HCT116 (cell line): Measurements from ENCODE around the gene AGBL1. TPM values are rescaled to one million over a fixed set of nuclear protein-coding genes. Genes with fewer than 3 reads are reported as not detected.

Experiments used
- ATAC-seq: fragments of 200-7000 bp; cut with Tn5 transposase; 2 replicates; pipeline ENCODE4 v1.9.1; 2020; ENCODE audit warnings: mild to moderate bottlenecking, moderate library complexity
- BruUV-seq: library from RNA; stranded (reverse); fragments of 400-500 nt; replicated peaks from 2 replicates; lab custom pipeline; 2021; lab: Mats Ljungman, UMichigan
- CTCF ChIA-PET: fragments of 300-600 bp; sonication (Branson Sonifier 250); formaldehyde crosslinking; loops from one replicate; lab custom pipeline; 2021; ENCODE audit warnings: antibody characterized with exemption; lab: Charles Lee
- POLR2A ChIA-PET: fragments of 300-600, 350-600 bp; sonication (Branson Sonifier 250); formaldehyde crosslinking; loops from one replicate; lab custom pipeline; 2021; ENCODE audit warnings: antibody characterized with exemption; lab: Charles Lee
- RAD21 ChIA-PET, 2 experiments: fragments of 300-600 bp; sonication (Branson Sonifier 250); formaldehyde crosslinking; loops; one replicate each; lab custom pipeline; 2023; ENCODE audit warnings: low total read pairs in 2 of 2; ENCODE audit not compliant: uncharacterized antibody in 2 of 2, unreplicated experiment in 2 of 2, low non-redundant PET in 1 of 2; lab: Charles Lee
- DNase-seq: peaks from one replicate; pipeline ENCODE4 v3.0.0-alpha.2; 2010; ENCODE audit warnings: low read depth, low spot score
- H2AFZ ChIP-seq: fragments of 200-600 bp; shearing (Covaris generic), sonication (generic); 2 replicates; pipeline ENCODE4 v1.6.1; 2017; ENCODE audit warnings: low read depth, mixed run types, mixed read lengths, antibody characterized with exemption, low read length; ENCODE audit not compliant: poor library complexity, severe bottlenecking
- H3K27ac ChIP-seq: 2 replicates; pipeline ENCODE4 v1.5.1; 2012; ENCODE audit warnings: low read depth, low read length
- H3K27me3 ChIP-seq: fragments of 200-600 bp; sonication (generic); 2 replicates; pipeline ENCODE4 v1.6.1; 2016; ENCODE audit warnings: mixed run types, low read length, mixed read lengths; ENCODE audit not compliant: insufficient read depth
- H3K36me3 ChIP-seq, 2 experiments: fragments of 200-500 bp in 1 of 2; fragments of 200-600 bp in 1 of 2; sonication (Bioruptor generic) in 1 of 2; sonication (generic) in 1 of 2; 2 replicates each; pipeline versions ENCODE4 v1.5.1 to v1.6.1; 2014 to 2016; ENCODE audit warnings: low read length in 2 of 2, inconsistent platforms in 1 of 2, mixed read lengths in 1 of 2, mixed run types in 1 of 2; ENCODE audit not compliant: insufficient read depth in 2 of 2, control insufficient read depth in 1 of 2
- H3K4me1 ChIP-seq, 2 experiments: fragments of 200-600 bp in 1 of 2; sonication (generic) in 1 of 2; 2 replicates each; pipeline versions ENCODE4 v1.5.1 to v1.6.1; 2012 to 2017; ENCODE audit warnings: low read length in 2 of 2, inconsistent platforms in 1 of 2, mild to moderate bottlenecking in 1 of 2, mixed read lengths in 1 of 2, mixed run types in 1 of 2, moderate library complexity in 1 of 2; ENCODE audit not compliant: insufficient read depth in 2 of 2, control insufficient read depth in 1 of 2
- H3K4me2 ChIP-seq: fragments of 200-600 bp; sonication (generic); 2 replicates; pipeline ENCODE4 v1.6.1; 2017; ENCODE audit warnings: mixed run types, low read length, mixed read lengths
- H3K4me3 ChIP-seq, 2 experiments: fragments of 200-600 bp in 1 of 2; sonication (generic) in 1 of 2; replicated peaks in 1 of 2; 2 replicates each; pipeline ENCODE4 v1.5.1; 2011 to 2016; ENCODE audit warnings: low read length in 2 of 2, control low read depth in 1 of 2, low read depth in 1 of 2, mild to moderate bottlenecking in 1 of 2, mixed read lengths in 1 of 2, mixed run types in 1 of 2
- H3K79me2 ChIP-seq: fragments of 200-600 bp; sonication (generic); 2 replicates; pipeline ENCODE4 v1.6.1; 2017; ENCODE audit warnings: mild to moderate bottlenecking, mixed run types, low read length, moderate library complexity, mixed read lengths; ENCODE audit not compliant: insufficient read depth
- H3K9ac ChIP-seq: fragments of 200-600 bp; sonication (generic); 2 replicates; pipeline ENCODE4 v1.6.1; 2016; ENCODE audit warnings: low read length, mixed read lengths
- H3K9me2 ChIP-seq: fragments of 200-600 bp; sonication (generic), shearing (Covaris generic); 2 replicates; pipeline ENCODE4 v1.6.1; 2017; ENCODE audit warnings: mixed run types, mild to moderate bottlenecking, moderate library complexity; ENCODE audit not compliant: insufficient read depth
- H3K9me3 ChIP-seq, 2 experiments: fragments of 200-500 bp in 1 of 2; fragments of 200-600 bp in 1 of 2; sonication (Bioruptor generic) in 1 of 2; sonication (generic) in 1 of 2; 2 replicates each; pipeline ENCODE4 v1.6.1; 2014 to 2017; ENCODE audit warnings: low read length in 2 of 2, mixed read lengths in 2 of 2, inconsistent platforms in 1 of 2, low read depth in 1 of 2, mild to moderate bottlenecking in 1 of 2, mixed run types in 1 of 2, moderate library complexity in 1 of 2; ENCODE audit not compliant: control insufficient read depth in 1 of 2, insufficient read depth in 1 of 2
- H4K20me1 ChIP-seq: fragments of 200-600 bp; sonication (generic), shearing (Covaris generic); 2 replicates; pipeline ENCODE4 v1.6.1; 2017; ENCODE audit warnings: mixed run types, mild to moderate bottlenecking, moderate library complexity; ENCODE audit not compliant: insufficient read depth
- POLR2AphosphoS5 ChIP-seq: IDR thresholded peaks from 2 replicates; pipeline ENCODE4 v1.6.1; 2011; ENCODE audit warnings: mild to moderate bottlenecking, low read depth, low read length, moderate library complexity
- REST ChIP-seq: IDR thresholded peaks from 2 replicates; pipeline ENCODE4 v1.6.1; 2012; ENCODE audit warnings: low read depth
- SP1 ChIP-seq: IDR thresholded peaks from 2 replicates; pipeline ENCODE4 v1.6.1; 2012; ENCODE audit warnings: low read depth
- SRF ChIP-seq: IDR thresholded peaks from 2 replicates; pipeline ENCODE4 v1.6.1; 2012; ENCODE audit warnings: low read depth
- ZNF274 ChIP-seq: fragments of 200-500 bp; sonication (Bioruptor generic); IDR thresholded peaks from 2 replicates; pipeline ENCODE4 v1.6.1; 2014; ENCODE audit warnings: mild to moderate bottlenecking, low read depth, low read length, inconsistent platforms
- intact Hi-C: fragments of 100-400 bp; cut with micrococcal nuclease; formaldehyde crosslinking; loops from 2 replicates; pipeline ENCODE4 v1.10.0; 2022
- total RNA-seq: library from RNA; stranded (reverse); gene quantifications from one replicate; pipeline ENCODE4 v1.2.1, GENCODE V29; 2021; ENCODE audit not compliant: unreplicated experiment

AGBL1 gene
- total RNA-seq, 1 experiment from 2014 or later = not detected

DNA sequence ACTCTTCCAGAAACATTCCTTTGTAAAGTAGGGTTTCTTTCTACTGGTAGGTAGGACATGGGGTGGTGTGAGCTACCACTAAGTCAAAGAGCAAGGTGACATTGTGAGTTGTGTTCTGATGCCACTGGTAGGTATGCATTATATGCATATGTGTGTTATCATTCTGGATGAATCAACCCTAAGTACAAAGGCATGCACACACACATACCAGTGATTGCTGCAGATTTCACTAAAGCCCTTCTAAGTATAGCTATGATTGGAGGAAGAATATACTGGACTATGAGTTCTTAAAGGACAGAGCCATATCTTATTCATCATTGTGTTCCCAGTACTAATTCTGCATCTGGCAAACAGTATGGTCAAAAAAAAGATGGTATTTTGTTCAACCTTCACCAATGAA lies 646.0 kb downstream of the AGBL1 start:
- H3K4me2 ChIP-seq = no peak overlapping the region
- POLR2A ChIA-PET = no interaction called here

More for the DNA sequence above, 646.0 kb downstream of the AGBL1 start:
- H3K36me3 ChIP-seq = no peaks in the 10 kb centered on the region
- no peaks in the 10 kb centered on the region for H4K20me1 ChIP-seq
- no peak overlapping the region for H3K9ac ChIP-seq
- no TSS peak for BruUV-seq
- peaks cover 5 to 8% of the 10 kb centered on the region in 2 experiments; a peak in 2 of 4 replicates for H3K9me3 ChIP-seq
- no peaks in the 10 kb centered on the region for H3K9me2 ChIP-seq
- CTCF ChIA-PET = no interaction called here
- H2AFZ ChIP-seq = no peak overlapping the region
- no peaks in the 10 kb centered on the region for H3K79me2 ChIP-seq
- H3K27me3 ChIP-seq = no peaks in the 10 kb centered on the region
- H3K4me3 ChIP-seq = no peak overlapping the region
- TF ChIP-seq REST = no peak
- TF ChIP-seq SRF = no peak
- no peak for TF ChIP-seq ZNF274
- TF ChIP-seq POLR2AphosphoS5 = no peak
- no peak for TF ChIP-seq SP1
- TF ChIP-seq, all 23 proteins: peak for 0
- H3K27ac ChIP-seq = no peak overlapping the region
- ATAC-seq = no peak
- DNase-seq = no peak
- RAD21 ChIA-PET = no interaction called here
- H3K4me1 ChIP-seq = no peaks in the 10 kb centered on the region
- intact Hi-C loops = no loop called here
